Stimulated activated CD4-positive, alpha-beta T cell treated with anti-CD3 and anti-CD28 coated beads, Interleukin-15, amount 100 ng/mL, for 48 hours (primary cell): Measurements from ENCODE around the gene OR52I1.

Source experiments
- DNase-seq, 2 donors: peaks; one replicate each; pipeline ENCODE4 v3.0.0-alpha.2; 2020; ENCODE audit warnings: low read depth in 2 of 2

Gene OR52I1, protein sequence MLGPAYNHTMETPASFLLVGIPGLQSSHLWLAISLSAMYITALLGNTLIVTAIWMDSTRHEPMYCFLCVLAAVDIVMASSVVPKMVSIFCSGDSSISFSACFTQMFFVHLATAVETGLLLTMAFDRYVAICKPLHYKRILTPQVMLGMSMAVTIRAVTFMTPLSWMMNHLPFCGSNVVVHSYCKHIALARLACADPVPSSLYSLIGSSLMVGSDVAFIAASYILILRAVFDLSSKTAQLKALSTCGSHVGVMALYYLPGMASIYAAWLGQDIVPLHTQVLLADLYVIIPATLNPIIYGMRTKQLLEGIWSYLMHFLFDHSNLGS

DNA sequence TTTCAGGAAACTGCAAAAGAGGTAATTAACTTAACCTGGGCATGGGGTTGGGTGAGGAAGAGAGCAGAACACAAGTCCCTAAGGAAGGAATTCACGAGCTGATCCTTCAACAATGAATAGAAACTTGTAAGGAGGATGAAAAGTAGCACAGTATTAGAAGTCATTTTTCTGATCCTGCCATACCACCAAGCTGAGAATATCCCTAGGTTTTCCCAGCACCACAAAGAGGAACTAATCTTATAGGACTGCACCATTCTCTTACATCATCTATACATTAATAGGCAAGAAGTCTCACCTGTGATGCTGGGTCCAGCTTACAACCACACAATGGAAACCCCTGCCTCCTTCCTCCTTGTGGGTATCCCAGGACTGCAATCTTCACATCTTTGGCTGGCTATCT is at the start of gene OR52I1:
Gene OR52I1 (plus strand): TSS at position 301 of the 400 bp plus-strand sequence. CDS start 0 bp downstream, at position 301.
- DNase-seq: no peak

DNA sequence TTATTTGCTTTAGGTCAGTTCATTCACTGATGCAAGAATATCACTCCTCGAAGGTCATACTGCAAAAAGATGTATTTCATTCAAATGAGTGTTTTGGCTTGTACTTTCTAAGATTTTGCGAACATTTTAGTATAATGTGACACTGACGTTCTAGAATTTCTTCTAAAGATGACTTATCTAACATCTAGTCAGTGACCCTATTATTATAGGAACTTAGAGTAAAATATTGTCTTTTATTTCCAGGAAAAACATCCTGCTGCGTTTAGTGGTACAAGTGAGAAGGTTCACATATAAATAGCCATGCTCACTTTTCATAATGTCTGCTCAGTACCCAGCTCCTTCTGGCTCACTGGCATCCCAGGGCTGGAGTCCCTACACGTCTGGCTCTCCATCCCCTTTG is 48.9 kb upstream of the OR52I1 start, which contains the start of gene OR52M1:
Gene OR52M1 (plus strand): TSS at position 301 of the 400 bp plus-strand sequence. CDS start 0 bp downstream, at position 301.
- DNase-seq: no peak

DNA sequence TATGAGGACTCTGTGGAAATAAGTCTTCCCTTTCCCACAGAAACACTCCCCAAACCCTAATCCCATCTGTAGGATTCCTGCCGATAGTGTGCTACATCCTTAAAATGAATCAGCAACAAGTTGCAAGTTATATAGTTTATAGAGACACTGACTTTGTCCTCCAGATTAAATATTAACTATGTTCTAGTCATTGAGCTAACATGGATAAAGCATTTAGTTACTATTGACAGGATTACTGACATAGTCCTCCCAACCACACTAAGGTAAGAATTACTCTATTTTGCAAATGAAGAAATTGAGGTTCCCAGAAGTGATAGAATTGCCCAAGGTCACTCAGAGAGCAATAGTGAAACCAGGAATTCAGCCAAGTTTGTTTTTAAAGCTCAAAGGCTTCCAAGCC is 47.0 kb upstream of the OR52I1 start:
- DNase-seq: no peak

DNA sequence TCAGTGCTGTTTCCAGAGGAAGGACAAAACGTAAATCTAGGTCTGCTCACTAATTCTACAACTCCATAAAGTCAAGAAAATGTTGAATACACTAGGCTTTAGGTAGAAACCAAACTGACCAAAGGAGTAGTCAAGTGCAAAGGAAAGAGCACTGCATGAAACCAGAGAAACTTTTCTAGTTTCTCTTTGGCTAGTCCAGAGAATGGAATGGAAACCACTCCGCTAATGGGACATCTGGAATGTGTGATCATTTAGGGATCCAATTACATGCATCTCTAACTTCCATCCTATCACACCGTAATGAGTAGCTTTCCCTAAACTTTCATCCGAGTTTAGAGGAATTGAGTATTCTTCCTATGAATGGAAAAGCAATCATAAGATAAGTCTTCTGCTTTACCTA is 46.4 kb upstream of the OR52I1 start:
- no peak for DNase-seq

DNA sequence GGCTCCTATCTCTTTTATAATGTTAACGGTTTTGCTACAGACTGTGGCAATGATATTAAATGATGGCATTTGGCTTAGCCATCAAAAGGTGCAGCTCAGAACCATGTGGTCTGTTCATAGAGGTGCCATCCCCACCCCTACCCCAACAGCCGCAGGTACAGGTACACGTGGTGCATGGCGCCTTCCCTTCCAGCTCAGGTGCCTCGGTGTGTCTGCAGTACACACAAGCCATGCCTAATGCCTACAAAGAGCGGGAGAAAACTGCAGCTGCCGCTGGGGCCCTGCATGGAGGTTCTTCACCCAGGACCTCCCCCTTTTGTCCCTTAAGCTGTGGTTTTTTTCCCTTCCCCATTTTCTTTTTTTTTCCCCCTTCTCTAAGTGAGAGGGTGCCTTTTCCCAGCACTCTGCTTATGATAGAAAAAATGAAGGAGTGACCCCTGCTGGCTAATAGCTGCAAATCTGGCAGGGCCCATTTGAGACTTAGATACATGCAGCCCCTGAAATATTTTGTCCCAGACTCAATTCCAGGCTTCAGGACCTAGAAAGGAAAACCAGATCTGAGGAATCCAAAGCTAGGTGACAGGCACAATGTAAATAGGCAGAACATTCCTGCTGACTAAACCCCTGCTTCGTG is 42.4 kb upstream of the OR52I1 start:
- DNase-seq: no peak

DNA sequence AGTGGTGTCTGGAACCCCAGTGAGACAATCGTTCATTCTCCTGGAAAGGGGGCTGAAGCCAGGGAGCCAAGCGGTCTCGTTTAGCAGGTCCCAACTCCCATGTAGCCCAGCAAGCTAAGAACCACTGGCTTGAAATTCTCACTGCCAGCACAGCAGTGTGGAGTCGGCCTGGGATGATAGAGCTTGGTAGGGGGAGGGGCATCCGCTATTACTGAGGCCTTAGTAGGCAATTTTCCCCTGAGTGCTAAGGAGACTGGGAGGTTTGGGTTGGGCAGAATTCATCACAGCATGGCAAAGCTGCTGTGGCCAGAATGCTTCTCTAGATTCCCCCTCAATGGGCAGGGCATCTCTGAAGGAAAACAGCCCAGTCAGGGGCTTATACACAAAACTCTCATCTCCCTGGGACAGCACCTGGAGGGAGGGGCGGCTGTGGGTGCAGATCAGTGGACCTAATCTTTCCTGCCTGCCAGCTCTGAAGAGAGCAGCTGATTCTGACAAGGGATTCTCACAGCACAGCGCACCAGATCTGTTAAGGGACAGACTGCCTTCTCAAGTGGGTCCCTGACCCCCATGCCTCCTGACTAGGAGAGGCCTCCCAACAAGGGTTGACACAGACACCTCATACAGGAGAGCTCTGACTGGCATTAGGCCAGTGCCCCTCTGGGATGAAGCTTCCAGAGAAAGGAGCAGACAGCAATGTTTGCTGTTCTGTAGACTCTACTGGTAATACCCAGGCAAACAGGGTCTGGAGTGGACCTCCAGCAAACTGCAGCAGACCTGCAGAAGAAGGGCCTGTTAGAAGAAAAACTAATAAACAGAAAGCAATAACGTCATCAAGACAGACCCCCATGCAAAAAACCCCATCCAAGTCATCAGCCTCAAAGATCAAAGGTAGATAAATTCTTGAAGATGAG is 34.1 kb upstream of the OR52I1 start:
- no peak for DNase-seq

DNA sequence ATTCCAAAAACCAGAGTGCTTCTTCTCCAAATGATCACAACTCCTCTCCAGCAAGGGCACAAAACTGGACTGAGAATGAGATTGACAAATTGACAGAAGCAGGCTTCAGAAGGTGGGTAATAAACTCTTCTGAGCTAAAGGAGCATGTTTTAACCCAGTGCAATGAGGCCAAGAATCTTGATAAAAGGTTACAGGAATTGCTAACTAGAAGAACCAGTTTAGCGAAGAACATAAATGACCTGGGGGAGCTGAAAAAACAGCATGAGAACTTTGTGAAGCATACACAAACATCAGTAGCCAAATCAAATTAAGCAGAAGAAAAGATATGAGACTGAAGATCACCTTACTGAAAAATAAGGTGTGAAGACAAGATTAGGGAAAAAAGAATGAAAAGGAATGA is 33.4 kb upstream of the OR52I1 start:
- DNase-seq: no peak

DNA sequence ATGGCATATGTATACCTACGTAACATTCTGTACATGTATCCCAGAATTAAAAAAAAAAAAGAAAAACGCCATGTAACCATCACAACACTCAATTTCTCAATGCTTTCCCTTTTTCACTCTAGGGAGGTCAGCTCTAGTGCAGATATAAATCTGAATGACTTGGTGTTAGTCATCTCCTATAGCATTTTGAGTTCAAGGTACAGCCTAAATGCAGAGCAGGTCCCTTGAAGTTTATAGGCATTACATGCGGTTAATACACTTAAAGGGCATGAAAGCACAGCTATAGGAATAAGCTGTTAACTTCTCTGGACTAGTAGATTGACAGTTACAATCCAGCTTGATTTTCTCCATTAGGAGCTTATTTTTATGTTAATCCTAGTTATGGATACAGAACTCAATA is 28.5 kb upstream of the OR52I1 start:
- no peak for DNase-seq

DNA sequence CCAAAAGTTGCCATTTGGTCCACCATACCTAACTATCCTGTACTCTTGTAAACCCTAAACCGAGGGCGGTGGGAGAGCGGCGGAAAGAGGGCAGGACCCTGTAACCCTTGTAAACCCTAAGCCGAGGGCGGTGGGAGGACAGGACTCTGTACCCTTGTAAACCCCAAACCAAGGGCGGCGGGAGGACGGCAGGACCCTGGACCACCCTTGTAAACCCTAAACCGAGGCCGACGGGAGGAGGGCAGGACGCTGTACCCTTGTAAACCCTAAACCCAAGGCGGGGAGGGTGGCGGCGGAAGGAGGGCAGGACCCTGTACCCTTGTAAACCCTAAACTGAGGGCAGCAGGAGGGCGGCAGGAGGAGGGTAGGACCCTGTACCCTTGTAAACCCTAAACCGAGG is 24.8 kb upstream of the OR52I1 start:
- DNase-seq: no peak

DNA sequence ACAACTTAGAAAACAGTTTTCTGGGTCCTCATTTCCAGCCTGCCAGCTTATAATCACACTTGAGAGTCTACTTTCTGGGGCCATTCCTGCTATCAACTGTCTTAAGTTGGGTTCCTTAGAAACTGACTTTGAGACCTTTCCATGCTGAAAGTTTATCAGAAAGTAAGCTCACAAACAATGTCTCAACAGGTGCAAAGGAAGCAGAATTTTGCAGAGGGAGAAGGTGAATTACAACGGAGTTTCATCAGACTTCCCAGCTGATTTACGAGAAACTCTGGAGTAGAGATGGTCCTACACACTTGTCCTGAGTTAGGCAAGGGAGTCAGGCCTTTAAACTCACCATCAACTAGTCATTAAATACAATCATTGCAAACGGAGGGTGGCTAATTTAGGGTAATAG is 17.0 kb upstream of the OR52I1 start:
- no peak for DNase-seq

DNA sequence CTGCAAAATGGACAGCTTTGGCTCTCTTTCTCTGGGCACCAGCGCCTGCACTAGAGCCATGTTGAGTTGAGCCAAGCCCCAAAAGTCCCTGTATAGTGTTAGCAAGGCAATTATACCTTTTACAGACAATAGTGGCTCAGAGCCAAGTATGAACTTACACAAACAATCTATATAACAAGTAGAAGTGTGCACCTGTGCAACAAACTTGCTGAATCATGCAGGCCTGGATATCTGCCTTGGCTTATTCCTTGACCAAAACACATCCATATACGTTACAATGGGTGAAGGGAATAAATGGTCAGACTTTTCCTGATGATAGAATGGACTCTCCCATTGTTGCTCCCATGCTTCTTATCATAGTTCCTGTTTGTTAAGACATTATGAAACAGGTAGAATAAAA is 16.1 kb upstream of the OR52I1 start:
- DNase-seq: no peak

DNA sequence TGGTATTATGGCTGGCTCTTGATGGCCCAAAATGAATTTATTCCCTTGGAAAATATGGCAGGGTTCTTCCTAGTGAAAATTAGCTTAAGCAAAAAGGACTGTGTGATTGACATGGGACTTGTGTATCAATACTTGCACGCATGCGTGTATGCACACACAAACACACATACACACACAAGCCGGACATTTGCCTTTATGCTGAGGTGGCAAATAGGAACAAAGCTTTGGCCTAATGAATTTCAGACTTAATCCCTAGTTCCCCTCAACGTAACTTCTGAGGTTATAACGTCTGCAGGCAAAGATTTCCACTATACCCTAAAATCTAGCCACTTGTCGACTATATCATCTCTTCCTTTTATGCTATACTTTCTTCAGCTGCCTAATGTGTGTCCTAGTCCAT is 15.2 kb upstream of the OR52I1 start:
- DNase-seq: no peak

DNA sequence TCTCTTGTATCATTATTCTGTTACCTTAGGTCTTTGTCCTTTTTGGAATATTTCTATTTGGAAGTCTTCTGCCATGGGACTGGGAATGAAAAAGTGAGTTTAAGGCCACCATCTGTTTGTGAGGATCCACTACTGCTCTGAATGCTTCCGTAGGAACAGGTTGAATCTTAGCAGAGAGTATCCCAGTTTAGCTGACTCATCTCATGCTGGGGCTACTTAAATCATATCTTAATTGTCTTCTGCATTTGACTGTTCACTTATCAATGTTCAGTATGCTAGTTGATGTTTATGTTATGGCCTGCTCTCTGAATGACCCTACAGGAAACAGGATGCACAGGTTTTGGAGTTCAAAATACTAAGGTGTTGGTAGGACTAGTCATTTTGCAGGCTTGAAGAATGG is 13.7 kb upstream of the OR52I1 start:
- no peak for DNase-seq

DNA sequence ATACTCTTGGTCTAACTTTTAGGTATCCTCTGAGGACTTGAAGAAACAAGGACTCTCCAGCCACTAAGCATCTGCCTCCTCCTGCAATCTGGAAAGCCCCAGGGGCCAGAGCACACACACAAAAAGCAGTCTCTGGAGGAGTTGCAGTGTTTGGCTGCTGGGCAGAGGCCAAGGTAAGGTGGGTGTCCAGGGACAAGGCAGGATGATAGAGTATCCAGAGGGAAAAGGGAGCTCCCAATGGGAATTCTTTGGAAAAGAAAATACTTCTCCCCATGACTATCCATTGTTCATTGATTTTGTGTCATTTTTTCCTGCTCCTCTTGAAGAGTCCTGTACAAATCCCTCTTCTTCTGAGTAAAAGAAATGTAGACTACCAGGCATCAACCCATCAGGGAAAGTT is 12.4 kb upstream of the OR52I1 start, which contains the start of gene OR52I2:
Gene OR52I2 (plus strand): TSS at position 301 of the 400 bp plus-strand sequence.
- DNase-seq: no peak

DNA sequence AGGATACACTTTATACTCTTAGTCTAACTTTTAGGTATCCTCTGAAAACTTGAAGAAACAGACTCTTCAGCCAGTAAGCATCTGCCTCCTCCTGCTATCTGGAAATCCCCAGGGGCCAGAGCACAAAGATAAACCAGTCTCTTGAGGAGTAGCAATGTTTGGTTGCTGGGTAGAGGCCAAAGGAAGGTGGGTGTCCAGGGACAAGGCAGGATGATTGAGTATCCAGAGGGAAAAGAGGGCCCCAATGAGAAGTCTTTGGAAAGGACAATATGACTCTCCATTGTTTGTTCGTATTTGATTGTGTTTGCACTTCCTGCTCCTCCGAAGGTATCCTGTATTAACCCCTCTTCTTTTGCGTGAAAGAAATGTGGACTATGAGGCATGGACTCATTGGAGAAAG is 4.8 kb upstream of the OR52I1 start:
- no peak for DNase-seq

DNA sequence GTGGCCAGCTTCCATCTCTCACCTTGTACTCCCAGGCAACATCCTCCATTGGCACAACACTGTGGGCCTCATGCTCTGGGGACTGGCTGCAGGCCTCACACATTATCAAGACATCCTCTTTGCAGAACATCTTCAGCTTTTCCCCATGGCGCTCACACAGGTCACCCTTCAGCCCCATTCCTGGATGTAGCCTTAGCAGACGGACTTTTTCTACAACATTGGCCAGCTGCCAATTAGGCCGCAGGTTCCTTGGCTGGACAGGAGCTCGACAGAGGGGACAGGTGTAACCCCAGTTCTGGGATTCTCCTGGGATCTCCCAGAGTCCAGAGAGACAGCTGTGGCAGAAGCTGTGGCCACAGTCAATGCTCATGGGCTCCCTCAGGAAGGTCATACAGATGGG is 11.2 kb downstream of the OR52I1 start:
- no peak for DNase-seq

DNA sequence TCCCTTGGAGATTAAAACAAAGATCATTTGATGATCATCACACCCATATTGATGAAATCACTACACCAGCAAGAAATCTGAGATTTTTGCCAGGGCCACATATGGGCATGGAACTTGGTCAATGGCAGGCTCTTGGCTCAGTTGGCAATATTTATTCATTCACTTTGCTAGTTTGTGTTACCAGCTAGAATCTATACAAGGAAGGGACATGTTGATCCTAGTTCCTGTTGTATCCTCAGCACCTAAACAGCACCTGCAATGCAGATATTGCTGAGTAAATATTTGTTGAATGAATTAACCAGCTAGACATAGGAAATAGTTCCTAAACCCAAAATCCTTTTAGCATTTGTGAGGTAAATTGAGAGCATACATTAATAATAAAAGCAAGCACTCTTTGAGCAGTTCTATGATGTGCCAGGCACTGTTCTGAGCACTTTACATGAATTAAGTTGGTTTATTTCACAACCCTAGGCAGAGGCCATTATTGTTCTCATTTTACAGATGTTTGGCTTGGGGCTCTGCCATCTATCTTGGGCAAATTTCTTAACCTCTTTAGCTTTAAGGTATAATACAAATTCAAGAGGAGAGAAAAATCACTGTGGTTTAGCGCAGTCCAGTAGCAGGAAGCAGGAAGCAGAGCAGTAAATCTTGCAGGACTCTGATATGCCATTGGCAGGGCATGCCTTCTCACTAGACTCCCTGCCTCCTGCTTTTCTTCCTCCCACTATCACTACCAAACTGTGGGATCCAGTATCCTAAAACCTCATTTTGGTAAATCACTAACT is 12.6 kb downstream of the OR52I1 start:
- no peak for DNase-seq

DNA sequence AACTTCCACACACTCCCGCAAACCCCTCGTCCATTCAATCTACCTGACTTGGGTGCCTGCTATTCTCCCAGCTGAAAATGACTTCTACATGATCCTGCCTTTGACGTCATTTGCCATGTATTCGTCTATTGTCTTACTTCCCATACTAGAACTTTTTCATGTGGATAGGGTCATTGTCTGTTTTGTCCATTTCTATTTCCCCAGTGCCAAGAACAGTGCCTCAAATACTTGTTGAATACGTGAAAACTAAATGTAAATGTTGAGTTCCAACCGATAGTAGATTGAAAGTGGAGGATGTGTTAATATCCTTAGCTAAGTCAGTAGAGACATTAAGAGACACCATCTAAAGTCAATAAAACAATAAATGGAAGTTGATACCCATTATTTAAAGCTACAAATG is 13.3 kb downstream of the OR52I1 start:
- no peak for DNase-seq

DNA sequence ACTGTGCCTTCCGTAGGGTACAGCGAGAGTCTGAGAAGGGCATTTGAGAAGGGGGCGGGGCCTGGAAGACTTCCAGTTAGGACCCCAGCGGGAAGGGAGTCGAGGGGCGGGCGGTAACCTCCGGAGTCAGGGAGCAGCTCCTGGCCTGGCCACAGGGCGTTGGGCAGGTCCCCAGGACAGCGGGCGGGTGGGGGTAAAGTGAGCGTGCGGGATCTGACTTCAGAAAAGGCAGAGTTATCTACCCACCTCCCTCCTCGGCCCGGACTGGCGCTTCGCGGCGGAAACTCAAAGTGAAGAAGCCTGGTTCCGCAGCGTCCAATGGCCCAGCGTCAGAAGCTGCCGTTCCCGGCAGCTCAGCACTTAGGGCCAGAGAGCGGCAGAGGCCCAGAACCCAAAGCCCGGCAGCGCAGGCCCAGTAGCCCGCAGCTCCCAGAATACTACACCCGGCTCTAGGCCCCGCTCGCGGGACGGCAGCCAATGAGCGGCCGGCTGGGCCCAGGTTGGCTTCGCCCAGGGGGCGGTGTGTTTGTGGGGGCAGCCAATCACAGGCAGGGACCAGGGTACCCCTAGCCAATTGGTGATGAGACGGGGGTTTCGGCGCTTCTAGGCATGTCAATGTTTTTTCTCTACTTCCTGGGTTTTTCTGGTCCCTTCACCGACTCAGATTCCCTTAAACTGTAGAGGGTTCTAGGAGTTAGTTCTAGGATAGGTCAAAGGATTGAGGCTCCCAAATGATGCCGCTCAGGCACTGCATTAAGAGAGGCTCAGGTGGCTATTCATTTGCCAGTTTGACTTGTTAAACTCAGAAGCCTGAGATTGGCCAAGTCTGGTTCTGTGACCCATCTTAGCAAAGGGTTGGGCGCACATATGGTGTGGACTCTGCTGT is 14.2 kb downstream of the OR52I1 start, which contains the start of gene TRIM68:
Gene TRIM68 (minus strand): TSS at position 451 of the 886 bp plus-strand sequence. CDS start 2,727 bp downstream, outside the sequence.
- peak; percentile 88 to 94 for DNase-seq

DNA sequence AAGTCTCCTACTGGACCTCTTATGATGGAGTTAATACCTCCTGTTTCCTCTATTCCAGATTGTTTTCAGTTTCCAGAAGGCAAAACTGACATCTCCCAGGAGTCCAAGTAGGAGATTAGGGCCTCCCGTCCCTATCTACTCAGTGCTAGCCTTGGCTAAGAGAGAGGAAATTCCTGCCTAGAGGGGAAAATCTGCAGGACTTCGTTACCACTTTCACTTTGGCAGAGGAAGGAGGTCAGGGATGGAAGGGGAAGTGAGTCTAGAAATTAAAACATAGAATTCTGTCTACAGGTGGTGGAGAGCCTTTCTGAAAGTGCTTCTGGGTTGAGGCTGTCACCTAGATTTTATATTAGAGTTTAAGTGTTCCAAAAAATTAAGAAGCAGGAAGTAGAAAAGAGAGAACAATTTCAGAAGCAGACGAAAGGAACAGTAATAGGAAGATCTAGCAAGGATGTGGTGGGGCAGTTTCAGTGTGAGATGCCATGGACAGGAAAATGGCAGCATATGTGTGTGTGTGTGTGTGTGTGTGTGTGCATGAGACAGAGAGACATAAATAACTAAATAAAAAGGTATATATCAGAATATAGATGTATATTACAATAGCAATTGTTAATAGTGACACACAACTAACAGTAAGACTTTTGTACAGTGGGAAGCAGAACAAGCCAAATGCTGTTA is 16.6 kb downstream of the OR52I1 start:
- DNase-seq: peak in 1 of 2 donors; percentile 9
